ENCODE measurements around the gene SYNC.

GRCh38 chr1:32741059-32741412 lies 38.5 kb upstream of the SYNC start:
- no peak for TF ChIP-seq CTCF (IDR thresholded peaks at IDR 0.05)
- no peak for TF ChIP-seq POLR2A (IDR thresholded peaks at IDR 0.05)
